ENCODE data around the gene HLCS. TPM values are rescaled to one million over a fixed set of nuclear protein-coding genes. Genes with fewer than 3 reads are reported as not detected.

The HLCS gene
- total and polyA plus RNA-seq, 2 of the 8 experiments (the other 6 are each of a cell fraction or from before 2014, with no cell fraction given), result 4.7 to 12.2 TPM

DNA sequence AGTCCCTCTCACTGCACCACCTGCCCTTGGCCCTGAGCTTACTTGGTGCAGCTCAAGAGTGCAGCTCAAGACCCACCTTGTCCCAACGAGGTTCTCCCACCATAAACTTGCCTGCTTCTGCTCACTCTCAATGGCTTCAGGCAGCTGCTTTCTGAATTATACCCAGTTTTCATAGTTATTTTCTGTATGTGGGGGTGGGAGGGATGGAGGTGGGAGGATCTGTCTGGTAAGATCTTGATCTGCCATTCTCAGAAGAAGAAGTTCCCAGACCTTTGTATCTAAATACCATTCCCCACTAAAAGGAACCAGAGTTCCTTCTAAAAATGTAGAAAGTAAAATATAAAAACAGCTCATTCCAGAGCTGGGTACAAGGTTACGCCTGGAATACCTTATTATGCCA is 156.0 kb downstream of the HLCS start:
- H3K23me2 ChIP-seq (ENCODE audit: low read depth, low read length), result no peaks in the 10 kb centered on the region
- H3K27me3 ChIP-seq (replicated peaks in 1 of 4; ENCODE audit: control insufficient read depth in 3 of 4, extremely low read depth in 1 of 4, insufficient read depth in 3 of 4, low read length in 3 of 4), result no peaks in the 10 kb centered on the region
- CTCF ChIA-PET (ENCODE audit: partially characterized antibody), result interaction anchor here (1.8 to 2.3 kb wide), 2 partner anchors 44 to 107 kb away, joined by 6 to 7 read pairs; no protein-coding TSS in a partner anchor
- H4K91ac ChIP-seq (replicated peaks; ENCODE audit: insufficient read length, low read length), result no peak overlapping the region
- no peak overlapping the region for H3K18ac ChIP-seq (ENCODE audit: extremely low read depth, low read length)
- no peak overlapping the region for H4K8ac ChIP-seq (ENCODE audit: extremely low read depth, insufficient read depth, low read length)
- no peak overlapping the region for H2AFZ ChIP-seq (ENCODE audit: low read length)
- no peaks in the 10 kb centered on the region for H3K36me3 ChIP-seq (ENCODE audit: control insufficient read depth in 2 of 4, insufficient read depth in 4 of 4, low read length in 3 of 4)
- H3K9ac ChIP-seq (replicated peaks in 1 of 4; ENCODE audit: extremely low read depth in 1 of 4, low read depth in 3 of 4, low read length in 3 of 4), result no peak overlapping the region
- H3K56ac ChIP-seq (replicated peaks; ENCODE audit: insufficient read length, low read depth, low read length), result no peak overlapping the region
- no peaks in the 10 kb centered on the region for H3K9me3 ChIP-seq (ENCODE audit: insufficient read depth in 2 of 2, low read depth in 1 of 2, low read length in 1 of 2)
- no peak overlapping the region for H2BK15ac ChIP-seq (ENCODE audit: low read length)
- H2AK5ac ChIP-seq (ENCODE audit: low read depth, low read length), result no peak overlapping the region
- FAIRE-seq, result no peak
- H3K4me2 ChIP-seq (ENCODE audit: insufficient read depth in 1 of 2, low read depth in 2 of 2, low read length in 2 of 2), result no peak overlapping the region
- H3K27ac ChIP-seq (ENCODE audit: low read depth, low read length), result no peak overlapping the region
- no peak overlapping the region for H3K23ac ChIP-seq (ENCODE audit: insufficient read length)
- no peak overlapping the region for H3K4ac ChIP-seq (replicated peaks; ENCODE audit: insufficient read length, low read depth, low read length)
- TF ChIP-seq POLR2AphosphoS5 (IDR thresholded peaks at IDR 0.05; ENCODE audit: low read depth, low read length) (no peak), BRCA1 (IDR thresholded peaks at IDR 0.05; ENCODE audit: low read depth, low read length) (no peak), ASH2L (IDR thresholded peaks at IDR 0.05; ENCODE audit: low read length) (no peak), PHF8 (conservative IDR thresholded peaks at IDR 0.05; ENCODE audit: low read depth, low read length) (no peak), RXRA (IDR thresholded peaks at IDR 0.05; ENCODE audit: insufficient read depth, low read depth, low read length) (no peak), EGR1 (IDR thresholded peaks at IDR 0.05; ENCODE audit: borderline replicate concordance, low read depth, low read length) (no peak), SP2 (IDR thresholded peaks at IDR 0.05; ENCODE audit: low read length) (no peak), MAFK (IDR thresholded peaks at IDR 0.05; ENCODE audit: low read depth, low read length) (no peak)
- TF ChIP-seq, protein P1, sequence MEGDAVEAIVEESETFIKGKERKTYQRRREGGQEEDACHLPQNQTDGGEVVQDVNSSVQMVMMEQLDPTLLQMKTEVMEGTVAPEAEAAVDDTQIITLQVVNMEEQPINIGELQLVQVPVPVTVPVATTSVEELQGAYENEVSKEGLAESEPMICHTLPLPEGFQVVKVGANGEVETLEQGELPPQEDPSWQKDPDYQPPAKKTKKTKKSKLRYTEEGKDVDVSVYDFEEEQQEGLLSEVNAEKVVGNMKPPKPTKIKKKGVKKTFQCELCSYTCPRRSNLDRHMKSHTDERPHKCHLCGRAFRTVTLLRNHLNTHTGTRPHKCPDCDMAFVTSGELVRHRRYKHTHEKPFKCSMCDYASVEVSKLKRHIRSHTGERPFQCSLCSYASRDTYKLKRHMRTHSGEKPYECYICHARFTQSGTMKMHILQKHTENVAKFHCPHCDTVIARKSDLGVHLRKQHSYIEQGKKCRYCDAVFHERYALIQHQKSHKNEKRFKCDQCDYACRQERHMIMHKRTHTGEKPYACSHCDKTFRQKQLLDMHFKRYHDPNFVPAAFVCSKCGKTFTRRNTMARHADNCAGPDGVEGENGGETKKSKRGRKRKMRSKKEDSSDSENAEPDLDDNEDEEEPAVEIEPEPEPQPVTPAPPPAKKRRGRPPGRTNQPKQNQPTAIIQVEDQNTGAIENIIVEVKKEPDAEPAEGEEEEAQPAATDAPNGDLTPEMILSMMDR (IDR thresholded peaks at IDR 0.05; ENCODE audit: control extremely low read depth in 1 of 3, insufficient read depth in 1 of 3, low read depth in 1 of 3, low read length in 3 of 3), result no peak
- H3K4me3 ChIP-seq (ENCODE audit: extremely low read depth in 1 of 4, insufficient read depth in 2 of 4, low read depth in 3 of 4, low read length in 4 of 4), result no peak overlapping the region
- H4K20me1 ChIP-seq (replicated peaks in 1 of 2; ENCODE audit: control insufficient read depth in 1 of 2, insufficient read depth in 2 of 2, low read length in 2 of 2), result no peaks in the 10 kb centered on the region
- 84% methylated on average over 2 of the region's 2 CpGs; no CpG with 5 or more reads in 1 of the 2 experiments for WGBS, 2 experiments (ENCODE audit: extremely low coverage in 1 of 2, insufficient coverage in 1 of 2, insufficient read length in 1 of 2, insufficient replicate concordance in 2 of 2, low coverage in 1 of 2, low lambda C conversion rate in 2 of 2, missing lambda C conversion rate in 1 of 2)
- no peak for DNase-seq (ENCODE audit: low read depth in 1 of 2, low spot score in 2 of 2)
- POLR2A ChIA-PET (ENCODE audit: partially characterized antibody), result no interaction called here
- H3K79me2 ChIP-seq (ENCODE audit: control insufficient read depth in 1 of 2, insufficient read depth in 2 of 2, low read length in 2 of 2), result no peaks in the 10 kb centered on the region
- no peaks in the 10 kb centered on the region for H3K4me1 ChIP-seq (replicated peaks in 1 of 4; ENCODE audit: control insufficient read depth in 3 of 4, insufficient read depth in 4 of 4, low read length in 3 of 4)
- H2BK120ac ChIP-seq (replicated peaks; ENCODE audit: low read depth, low read length), result no peak overlapping the region
- H2BK5ac ChIP-seq (ENCODE audit: low read depth, low read length), result no peak overlapping the region
- no peak overlapping the region for H3K14ac ChIP-seq (ENCODE audit: insufficient read length)
- no peak overlapping the region for H4K5ac ChIP-seq (ENCODE audit: insufficient read length, low read depth, low read length)
- H2BK12ac ChIP-seq (ENCODE audit: low read depth, low read length), result no peak overlapping the region
- H3K79me1 ChIP-seq (ENCODE audit: low read depth, low read length), result no peaks in the 10 kb centered on the region
- H2BK20ac ChIP-seq (ENCODE audit: low read length), result no peak overlapping the region

Measured in H1 (cell line).